Stimulated activated CD4-positive, alpha-beta T cell treated with anti-CD3 and anti-CD28 coated beads, Interleukin-12 subunit alpha, Interleukin-12 subunit beta, amount 100 ng/mL, for 4 hours (primary cell): Measurements from ENCODE around the gene RNF13.

ENCODE experiments used
- DNase-seq: peaks from one replicate; pipeline ENCODE4 v3.0.0-alpha.2; 2020

Gene RNF13

GRCh38 chr3:150005243-150006112, 192.5 kb downstream of the RNF13 start:
- no peak for DNase-seq

GRCh38 chr3:150006794-150007193, 193.8 kb downstream of the RNF13 start:
- DNase-seq = no peak
